Kidney capillary endothelial cell (primary cell): ENCODE measurements around the gene OTUD4.

ENCODE experiments used
- DNase-seq: peaks from one replicate; pipeline ENCODE4 v3.0.0-alpha.2; 2018; ENCODE audit warnings: low spot score

The OTUD4 gene

DNA sequence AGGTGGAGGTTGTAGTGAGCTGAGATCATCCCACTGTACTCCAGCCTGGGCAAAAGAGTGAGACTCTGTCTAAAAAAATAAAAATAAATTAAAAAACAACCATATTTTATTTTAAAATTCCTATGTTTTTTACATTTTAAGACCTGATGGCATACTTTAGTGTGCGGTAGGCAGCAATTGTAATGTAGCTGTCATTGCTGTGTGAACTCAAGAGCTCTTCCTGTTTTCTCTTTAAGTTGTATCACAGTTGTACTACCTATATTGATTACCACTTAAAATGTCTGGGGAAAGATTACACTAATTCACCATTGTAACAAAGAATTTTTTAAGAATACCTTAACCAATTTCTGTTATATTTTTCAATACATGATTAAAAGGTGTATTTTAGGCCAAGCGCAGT is 55.0 kb downstream of the OTUD4 start:
- DNase-seq, result no peak

DNA sequence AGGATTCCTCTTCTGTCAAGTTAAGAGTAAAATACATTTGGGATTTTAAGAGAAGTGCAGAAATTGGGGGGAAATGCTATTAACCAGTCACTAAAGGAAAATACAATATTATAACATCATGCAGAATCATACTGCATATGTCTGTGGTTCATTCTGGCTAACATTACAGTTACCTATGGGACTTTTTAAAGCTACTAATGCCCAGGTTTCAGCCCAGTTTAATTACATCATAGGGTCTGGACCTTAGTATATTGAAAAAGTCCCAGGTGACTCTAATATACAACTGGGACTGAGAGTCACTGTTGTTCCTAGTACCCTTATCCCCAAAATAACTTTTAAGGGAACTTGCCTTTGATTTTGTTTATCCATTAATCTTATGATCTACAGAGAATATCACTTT is 72.3 kb downstream of the OTUD4 start:
- DNase-seq, result no peak

DNA sequence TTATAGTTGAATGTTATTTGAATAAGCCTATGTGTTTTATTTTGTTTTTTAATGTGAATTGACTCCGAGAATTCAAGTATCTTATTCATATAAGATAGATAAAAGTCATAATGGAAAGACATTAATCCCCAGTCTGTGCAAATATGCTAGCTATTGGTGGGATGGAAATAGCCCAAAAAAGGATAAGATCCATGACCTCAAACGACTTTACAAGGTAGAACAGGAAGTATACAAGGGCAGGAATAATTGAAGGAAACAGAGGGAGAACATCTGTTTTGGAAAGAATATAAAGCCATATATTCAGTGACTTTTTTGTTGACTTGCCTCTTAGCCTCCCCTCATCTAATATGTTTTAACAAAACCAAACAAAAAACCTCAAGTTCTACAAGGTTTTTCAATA is 73.3 kb downstream of the OTUD4 start:
- no peak for DNase-seq

DNA sequence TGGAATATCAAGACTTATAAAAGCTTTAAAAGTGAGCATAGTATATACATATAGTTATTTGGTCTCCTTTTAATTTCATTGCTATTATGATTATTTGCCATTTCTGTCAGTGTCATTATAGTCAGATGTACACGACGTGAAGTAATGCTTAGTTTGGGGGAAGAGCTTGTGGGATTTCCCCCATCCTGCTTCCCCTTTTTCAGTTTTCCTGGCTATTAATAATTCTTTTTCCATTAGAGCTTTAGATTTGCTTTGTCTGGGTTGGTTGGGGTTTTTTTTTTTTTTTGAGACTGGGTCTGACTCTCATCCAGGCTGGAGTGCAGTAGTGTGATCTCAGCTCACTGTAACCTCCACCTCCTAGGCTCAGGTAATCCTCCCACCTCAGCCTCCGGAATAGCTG is 76.9 kb downstream of the OTUD4 start:
- no peak for DNase-seq

DNA sequence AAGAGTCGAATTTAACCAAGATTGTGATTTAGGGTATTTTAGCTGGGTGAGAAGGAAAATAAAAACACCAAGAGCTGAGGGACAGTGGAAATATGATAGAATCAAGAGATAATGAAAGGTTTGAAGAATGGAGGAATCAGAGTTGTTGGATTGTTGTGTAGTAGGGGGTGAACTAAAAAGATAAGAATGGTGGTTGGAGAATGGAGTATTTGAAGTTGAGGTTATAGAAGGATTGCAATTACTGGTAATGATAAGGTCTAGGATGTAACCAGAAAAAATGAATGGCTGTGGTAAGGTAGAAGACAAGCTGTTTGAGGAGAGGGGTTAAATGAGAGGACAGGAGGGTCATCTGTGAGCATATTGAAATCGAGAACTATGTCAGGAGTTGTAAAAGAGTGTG is 77.8 kb downstream of the OTUD4 start:
- DNase-seq, result no peak

DNA sequence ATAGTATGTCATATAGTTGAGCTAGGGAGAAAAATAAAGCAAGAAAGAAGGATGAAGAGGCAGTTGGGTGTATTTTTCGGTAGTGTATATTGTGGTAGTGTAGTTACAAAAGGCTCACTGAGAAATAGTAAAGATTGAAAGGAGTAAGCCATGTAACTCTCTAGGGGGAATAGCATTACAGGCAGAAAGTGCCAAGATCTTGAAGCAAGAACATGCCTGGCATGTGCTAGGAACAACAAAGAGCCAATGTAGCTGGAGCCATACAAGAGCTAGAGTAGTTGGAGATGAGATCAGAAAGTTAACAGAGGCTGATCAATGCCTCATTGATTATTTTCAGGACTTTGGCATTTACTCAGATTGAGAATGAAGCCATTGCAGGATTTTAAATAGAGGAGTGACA is 79.3 kb downstream of the OTUD4 start:
- no peak for DNase-seq

DNA sequence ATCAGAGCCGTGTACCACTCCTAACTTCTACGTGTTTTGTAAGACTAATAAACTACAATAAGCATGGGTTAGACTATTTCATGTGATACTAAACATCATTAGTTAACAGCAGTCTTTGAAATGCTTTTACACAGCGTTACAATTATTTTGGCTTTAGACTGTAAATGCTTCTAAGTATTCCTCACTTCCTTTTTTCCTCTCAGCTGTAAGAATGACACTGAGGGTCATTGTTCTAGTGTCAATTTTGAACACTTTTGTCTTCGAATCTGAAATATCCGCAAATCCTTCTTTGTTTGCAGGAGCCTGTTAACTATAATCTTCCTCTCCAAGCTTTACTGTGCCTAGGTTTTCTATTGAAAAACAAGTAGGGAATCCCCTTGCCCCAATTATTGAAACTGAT is 80.7 kb downstream of the OTUD4 start:
- DNase-seq, result peak; percentile 60

DNA sequence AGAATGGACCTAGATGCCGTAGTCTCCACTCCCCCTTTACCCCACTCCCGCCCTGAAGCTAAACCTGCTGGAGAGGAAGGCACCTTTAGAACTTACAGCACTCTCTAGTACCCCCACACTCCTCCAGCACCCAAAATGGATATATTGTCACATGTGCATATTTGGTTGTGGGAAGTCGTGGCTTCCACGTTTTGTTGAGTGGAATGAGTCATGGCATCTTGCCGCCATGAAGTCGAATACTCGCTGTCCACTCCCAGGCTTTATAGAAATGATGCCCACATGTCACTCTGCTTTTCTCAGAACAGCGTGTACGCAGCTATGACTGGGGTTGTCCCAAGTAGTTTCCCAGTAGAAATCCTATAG is 81.7 kb downstream of the OTUD4 start:
- peak; percentile 84 for DNase-seq

DNA sequence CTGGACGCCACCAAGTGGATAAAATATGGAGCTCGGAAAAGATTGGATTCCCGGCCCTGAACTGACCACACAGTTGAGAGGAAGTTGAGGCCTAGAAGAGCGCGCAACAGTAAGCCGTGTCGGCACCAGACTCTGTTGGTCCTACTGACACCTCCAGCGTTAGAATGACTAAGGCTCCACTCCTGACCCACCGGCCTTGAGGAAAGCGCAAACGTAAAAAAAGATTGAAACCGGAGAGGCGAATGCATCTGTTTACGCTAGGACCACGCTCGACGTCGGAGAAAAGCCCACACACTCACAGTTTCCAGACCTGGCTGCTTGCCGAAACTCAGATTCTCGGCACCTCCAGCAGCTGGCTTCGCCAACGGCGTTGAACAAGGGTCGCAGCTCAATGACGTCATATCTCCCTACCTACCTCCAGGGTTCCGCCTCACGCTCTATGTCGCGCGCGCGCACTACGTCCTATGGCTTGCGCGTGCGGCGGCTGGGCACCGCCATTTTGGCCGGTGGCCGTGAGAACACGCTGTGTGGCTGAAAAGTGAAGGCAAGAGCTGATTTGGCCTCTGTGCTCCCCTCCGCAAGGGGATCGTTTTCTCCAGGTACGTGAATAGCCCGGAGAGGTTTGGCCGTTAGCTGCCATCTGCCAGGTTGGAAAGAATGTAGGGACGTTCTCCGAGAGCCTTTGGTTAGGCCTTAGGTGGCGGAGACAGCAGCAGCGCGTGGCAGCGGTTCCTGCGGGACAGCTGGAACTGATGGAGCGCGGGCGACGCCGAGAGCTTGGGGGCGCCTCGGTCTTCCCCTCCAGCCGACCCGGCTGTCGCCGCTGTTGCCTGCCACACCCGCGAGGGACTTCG is 82.3 kb downstream of the OTUD4 start, which contains the start of the genes ABCE1 and ANAPC10:
Gene ABCE1, plus strand, starts transcription at position 491 of the 854 bp plus-strand sequence. CDS start 6,102 bp downstream, outside the sequence.
Gene ANAPC10, minus strand, starts transcription at position 376 of the 854 bp plus-strand sequence. CDS start 2,097 bp downstream, outside the sequence.
- DNase-seq, result peak; percentile 98

DNA sequence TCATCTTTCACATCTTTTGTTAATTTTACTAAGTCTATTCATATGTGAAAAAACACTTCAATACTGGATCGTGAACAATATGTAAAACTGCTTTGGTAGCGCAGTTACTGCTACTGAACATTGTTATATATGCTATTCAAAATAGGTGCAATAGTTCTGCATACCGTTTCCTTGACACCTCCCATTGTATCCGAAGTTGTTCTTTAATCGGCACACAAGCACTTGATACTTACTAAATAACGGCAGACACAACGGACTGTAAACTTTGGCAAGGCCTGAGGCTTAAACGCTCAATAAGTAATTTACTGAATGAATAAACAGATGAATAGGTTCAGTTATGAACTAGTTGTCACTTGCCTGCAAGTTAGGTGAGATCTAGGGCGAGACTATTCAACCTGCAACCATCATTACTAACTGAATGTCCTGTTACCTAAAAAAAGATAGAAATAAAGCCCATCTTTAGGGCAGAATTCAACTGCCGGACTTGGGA is 83.0 kb downstream of the OTUD4 start:
- DNase-seq, result no peak

DNA sequence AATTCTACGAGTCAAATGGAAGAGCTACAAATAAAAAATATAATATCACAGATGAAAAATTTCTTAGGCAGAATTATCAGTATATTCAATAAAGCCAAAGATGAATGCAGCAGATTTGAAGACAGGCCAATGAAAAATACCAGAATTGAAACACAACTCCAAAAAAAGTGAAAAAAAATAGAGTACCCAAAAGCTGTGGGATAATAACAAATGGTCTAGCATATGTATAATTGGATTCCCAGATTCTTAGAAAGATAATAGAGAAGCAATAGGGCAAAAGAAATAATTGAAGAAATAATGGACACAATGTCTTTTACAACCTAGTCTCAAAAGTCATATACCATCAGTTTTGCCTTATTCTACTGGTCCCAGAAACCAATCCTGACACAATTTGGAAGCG is 86.8 kb downstream of the OTUD4 start:
- no peak for DNase-seq

DNA sequence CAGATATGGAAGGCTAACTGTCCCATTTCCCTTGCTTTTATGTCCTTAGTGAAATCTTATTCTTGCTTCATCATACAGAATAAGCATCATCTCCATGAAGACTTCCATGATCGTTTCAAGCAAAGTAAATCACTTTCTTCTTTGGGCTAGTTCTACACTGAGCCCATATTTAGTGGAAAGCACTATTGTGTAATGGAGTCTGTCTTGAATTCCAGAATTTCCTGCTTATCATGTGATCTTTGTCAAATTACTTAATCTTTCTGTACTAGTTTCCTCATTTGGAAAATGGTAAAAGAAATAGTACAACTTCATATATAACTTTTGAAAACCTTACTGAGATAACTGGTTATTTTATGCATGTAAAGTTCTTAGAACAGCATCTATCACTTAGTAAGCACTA is 90.0 kb downstream of the OTUD4 start:
- no peak for DNase-seq

DNA sequence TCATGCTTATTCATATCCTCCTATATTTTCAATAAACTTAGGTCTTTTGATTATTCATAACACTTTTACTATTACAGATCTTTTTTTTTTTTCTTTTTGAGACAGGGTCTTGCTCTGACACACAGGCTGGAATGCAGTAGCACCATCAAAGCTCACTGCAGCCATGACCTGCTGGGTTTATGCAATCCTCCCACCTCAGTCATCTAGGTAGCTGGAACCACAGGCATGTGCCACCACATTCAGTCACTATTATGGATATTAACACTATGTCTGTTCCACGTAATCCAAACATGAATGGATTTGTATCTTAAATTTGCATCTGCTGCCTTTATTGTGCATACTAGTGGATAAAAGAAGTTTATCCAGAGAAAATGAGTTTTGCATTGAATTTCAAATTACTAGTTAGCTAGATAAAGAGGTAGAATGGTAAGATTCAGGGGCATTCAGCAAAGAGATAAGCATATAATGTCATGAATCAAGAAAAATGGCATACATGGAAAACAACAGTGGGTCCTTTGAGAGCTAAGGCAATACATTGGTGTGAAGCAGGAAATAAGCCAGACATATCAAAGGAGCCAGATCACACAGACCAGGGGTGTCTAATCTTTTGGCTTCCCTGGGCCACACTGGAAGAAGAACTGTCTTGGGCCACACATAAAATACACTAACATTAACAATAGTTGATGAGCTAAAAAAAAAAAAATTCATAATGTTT is 96.3 kb downstream of the OTUD4 start:
- no peak for DNase-seq
